GM12878 (cell line): ENCODE measurements around the gene ZNHIT1. TPM values are rescaled to one million over a fixed set of nuclear protein-coding genes. Genes with fewer than 3 reads are reported as not detected.

Source experiments
- ATAC-seq: fragments of 200-7000 bp; cut with Tn5 transposase; 3 replicates; pipeline ENCODE4 v1.9.1; 2020; ENCODE audit warnings: mild to moderate bottlenecking, moderate library complexity
- BruUV-seq: library from RNA; stranded (reverse); fragments of 400-500 nt; replicated peaks from 2 replicates; lab custom pipeline; 2021; lab: Mats Ljungman, UMichigan
- CTCF ChIA-PET: fragments of 300-600 bp; sonication (Branson Sonifier 250); formaldehyde crosslinking; extraction: SDS; loops from one replicate; lab custom pipeline; 2021; ENCODE audit warnings: inconsistent platforms; lab: Yijun Ruan, JAX
- POLR2A ChIA-PET: fragments of 350-600 bp; formaldehyde crosslinking; extraction: SDS; loops from one replicate; lab custom pipeline; 2021; ENCODE audit warnings: inconsistent platforms; lab: Charles Lee
- RAD21 ChIA-PET: fragments of 300-600 bp; sonication (Branson Sonifier 250); formaldehyde crosslinking; loops from one replicate; lab custom pipeline; 2023; ENCODE audit warnings: antibody characterized with exemption; ENCODE audit not compliant: unreplicated experiment; lab: Charles Lee
- SMC1A ChIA-PET: fragments of 300-600 bp; sonication (Branson Sonifier 250); formaldehyde crosslinking; loops from one replicate; lab custom pipeline; 2023; ENCODE audit not compliant: unreplicated experiment, uncharacterized antibody; lab: Charles Lee
- DNase-seq: peaks from one replicate; pipeline ENCODE4 v3.0.0-alpha.2; 2011; ENCODE audit warnings: low read depth, low spot score
- FAIRE-seq: peaks from 3 replicates; lab custom pipeline; 2011; peaks lifted over from hg19 to GRCh38; lab: Jason Lieb, UNC
- H2AFZ ChIP-seq: 2 replicates; pipeline ENCODE4 v1.6.0; 2011; ENCODE audit warnings: low read depth, low read length, control low read depth; ENCODE audit not compliant: control insufficient read depth
- H3K27ac ChIP-seq: 2 replicates; pipeline ENCODE4 v1.5.1; 2011; ENCODE audit warnings: control low read depth; ENCODE audit not compliant: control insufficient read depth, insufficient read depth
- H3K27me3 ChIP-seq, 2 experiments: replicated peaks in 1 of 2; 2 replicates each; pipeline versions ENCODE4 v1.6.0 to v1.6.1; 2011; ENCODE audit warnings: low read length in 1 of 2; ENCODE audit not compliant: control insufficient read depth in 2 of 2, insufficient read depth in 2 of 2
- H3K36me3 ChIP-seq, 2 experiments: 2 replicates each; pipeline ENCODE4 v1.5.1; 2011; ENCODE audit warnings: low read length in 1 of 2; ENCODE audit not compliant: control insufficient read depth in 2 of 2, insufficient read depth in 2 of 2
- H3K4me1 ChIP-seq: 2 replicates; pipeline ENCODE4 v1.6.1; 2011; ENCODE audit warnings: mild to moderate bottlenecking, low read length, moderate library complexity, mixed read lengths; ENCODE audit not compliant: control insufficient read depth, insufficient read depth
- H3K4me2 ChIP-seq: 2 replicates; pipeline ENCODE4 v1.6.0; 2011; ENCODE audit warnings: control low read depth; ENCODE audit not compliant: control insufficient read depth, insufficient read depth
- H3K4me3 ChIP-seq: fragments of 200-600 bp; sonication (generic); 2 replicates; pipeline ENCODE4 v1.5.1; 2016
- H3K79me2 ChIP-seq: 2 replicates; pipeline ENCODE4 v1.6.0; 2011; ENCODE audit warnings: low read length; ENCODE audit not compliant: control insufficient read depth, insufficient read depth
- H3K9ac ChIP-seq: 2 replicates; pipeline ENCODE4 v1.8.0; 2011; ENCODE audit warnings: low read length, control low read depth, mixed read lengths; ENCODE audit not compliant: control insufficient read depth, insufficient read depth
- H3K9me3 ChIP-seq: replicated peaks from 3 replicates; pipeline ENCODE4 v1.5.1; 2011; ENCODE audit warnings: mild to moderate bottlenecking, low read length; ENCODE audit not compliant: control insufficient read depth, insufficient read depth
- H4K20me1 ChIP-seq: 2 replicates; pipeline ENCODE4 v1.6.0; 2011; ENCODE audit not compliant: control insufficient read depth, insufficient read depth
- BCL11A ChIP-seq: IDR thresholded peaks from 2 replicates; pipeline ENCODE4 v1.6.1; 2011; ENCODE audit warnings: low read depth, low read length
- E4F1 ChIP-seq: fragments of 450-650 bp; IDR thresholded peaks from 2 replicates; pipeline ENCODE4 v1.6.1; 2018; ENCODE audit warnings: borderline replicate concordance, mild to moderate bottlenecking; ENCODE audit not compliant: partially characterized antibody
- HSF1 ChIP-seq: fragments of 150-350 bp; IDR thresholded peaks from 2 replicates; pipeline ENCODE4 v1.6.1; 2014; ENCODE audit warnings: mild to moderate bottlenecking, low read depth, low read length
- MAX ChIP-seq: IDR thresholded peaks from 2 replicates; pipeline ENCODE4 v1.6.1; 2012; ENCODE audit warnings: low read depth, low read length, improper control_type of control experiment
- NFXL1 ChIP-seq: fragments of 450-650 bp; IDR thresholded peaks from 2 replicates; pipeline ENCODE4 v1.6.1; 2017; ENCODE audit warnings: antibody characterized with exemption, mild to moderate bottlenecking, borderline replicate concordance
- POLR2AphosphoS2 ChIP-seq: IDR thresholded peaks from 2 replicates; pipeline ENCODE4 v1.6.1; 2011; ENCODE audit warnings: low read depth, mild to moderate bottlenecking, low read length, improper control_type of control experiment, moderate library complexity
- RCOR1 ChIP-seq: conservative IDR thresholded peaks from 2 replicates; pipeline ENCODE4 v1.6.1; 2012; ENCODE audit warnings: low read depth, low read length, improper control_type of control experiment
- SIX5 ChIP-seq: IDR thresholded peaks from 2 replicates; pipeline ENCODE4 v1.6.1; 2011; ENCODE audit warnings: mild to moderate bottlenecking, low read depth, low read length, moderate library complexity; ENCODE audit not compliant: severe bottlenecking
- SREBF2 ChIP-seq: IDR thresholded peaks from 2 replicates; pipeline ENCODE4 v1.6.1; 2012; ENCODE audit warnings: mild to moderate bottlenecking, low read length
- ZBED1 ChIP-seq: IDR thresholded peaks from 2 replicates; pipeline ENCODE4 v1.6.1; 2016; ENCODE audit warnings: borderline replicate concordance
- ZNF592 ChIP-seq: fragments of 450-650 bp; IDR thresholded peaks from 2 replicates; pipeline ENCODE4 v1.6.1; 2017; ENCODE audit warnings: mild to moderate bottlenecking, moderate library complexity
- WGBS: methylation state at CpG from one replicate; pipeline ENCODE4 v1.1.6; 2016; ENCODE audit warnings: low lambda C conversion rate; ENCODE audit not compliant: insufficient replicate concordance, insufficient coverage; ENCODE audit errors: missing lambda C conversion rate; 5-methylcytosine and 5-hydroxymethylcytosine counted together
- in situ Hi-C: fragments of 300-500 bp; cut with MboI; formaldehyde crosslinking; loops from 9 replicates; pipeline ENCODE4 v1.14.3; 2018; ENCODE audit warnings: mixed read lengths
- intact Hi-C: fragments of 100-400 bp; cut with micrococcal nuclease; formaldehyde crosslinking; loops from one replicate; pipeline ENCODE4 v1.14.2; 2022; ENCODE audit not compliant: unreplicated experiment
- polyA plus RNA-seq, 11 experiments: library from polyadenylated mRNA; depleted of rRNA in 4 of 11; unstranded in 6 of 11; stranded (reverse) in 5 of 11; fragments of >200 nt; fragmentation: Nextera tagmentation in 4 of 11; fragmentation: Illumina TruSeq in 1 of 11; extraction: Ambion mirVana in 4 of 11; extraction: Trizol in 1 of 11; gene quantifications; 1 replicate in 1 of 11; 2 replicates in 10 of 11; pipeline versions ENCODE4 v1.2.1 to v1.2.3, GENCODE V29; 2011 to 2016; ENCODE audit warnings: inconsistent platforms in 2 of 11, missing spikeins in 2 of 11, low read depth in 1 of 11
- total RNA-seq, 4 experiments: library from RNA; depleted of rRNA in 3 of 4; stranded (reverse); fragments of >200 nt in 3 of 4; fragmentation: Illumina TruSeq in 1 of 4; extraction: Trizol in 1 of 4; gene quantifications; 2 replicates each; pipeline versions ENCODE4 v1.2.1 to v1.2.3, GENCODE V29; 2013 to 2021
- TF ChIP-seq, protein P1 (sequence below): fragments of 450-650 bp; IDR thresholded peaks from 2 replicates; pipeline ENCODE4 v1.6.1; 2017; ENCODE audit warnings: antibody characterized with exemption, mild to moderate bottlenecking, moderate library complexity

Gene ZNHIT1
- total and polyA plus RNA-seq, 10 of the 15 experiments (the other 5 are each of a cell fraction or from before 2014, with no cell fraction given): 3.8 to 79.2 (median 44.5) TPM

GRCh38 chr7:101177644-101178043 lies 40.3 kb upstream of the ZNHIT1 start:
- ChIA-PET SMC1A (no interaction called here), RAD21 (no interaction called here), POLR2A (interaction anchor here (0.6 kb wide), 1 partner anchor 9 kb away, joined by 3 read pairs; no protein-coding TSS in a partner anchor), CTCF (interaction anchor here (2.5 kb wide), 1 partner anchor 33 kb away, joined by 10 read pairs; no protein-coding TSS in a partner anchor)
- no peak overlapping the region for H3K27ac ChIP-seq
- no TSS peak for BruUV-seq
- no peaks in the 10 kb centered on the region for H3K4me1 ChIP-seq
- DNase-seq (no peak), ATAC-seq (no peak), FAIRE-seq (no peak)
- H4K20me1 ChIP-seq: no peaks in the 10 kb centered on the region
- no peaks in the 10 kb centered on the region for H3K79me2 ChIP-seq
- H3K9ac ChIP-seq: no peak overlapping the region
- H3K4me3 ChIP-seq: no peak overlapping the region
- intact Hi-C loops: no loop called here
- no peak overlapping the region for H2AFZ ChIP-seq
- H3K4me2 ChIP-seq: no peak overlapping the region
- 44% methylated on average over 2 of the region's 2 CpGs for WGBS
- H3K27me3 ChIP-seq: peaks cover 13 to 17% of the 10 kb centered on the region in 2 experiments
- in situ Hi-C loops: no loop called here
- H3K9me3 ChIP-seq: no peaks in the 10 kb centered on the region; the same call in 2 of the 3 replicates
- H3K36me3 ChIP-seq: no peaks in the 10 kb centered on the region
- TF ChIP-seq HSF1: no peak
- TF ChIP-seq MAX: no peak
- no peak for TF ChIP-seq BCL11A
- TF ChIP-seq, protein P1, sequence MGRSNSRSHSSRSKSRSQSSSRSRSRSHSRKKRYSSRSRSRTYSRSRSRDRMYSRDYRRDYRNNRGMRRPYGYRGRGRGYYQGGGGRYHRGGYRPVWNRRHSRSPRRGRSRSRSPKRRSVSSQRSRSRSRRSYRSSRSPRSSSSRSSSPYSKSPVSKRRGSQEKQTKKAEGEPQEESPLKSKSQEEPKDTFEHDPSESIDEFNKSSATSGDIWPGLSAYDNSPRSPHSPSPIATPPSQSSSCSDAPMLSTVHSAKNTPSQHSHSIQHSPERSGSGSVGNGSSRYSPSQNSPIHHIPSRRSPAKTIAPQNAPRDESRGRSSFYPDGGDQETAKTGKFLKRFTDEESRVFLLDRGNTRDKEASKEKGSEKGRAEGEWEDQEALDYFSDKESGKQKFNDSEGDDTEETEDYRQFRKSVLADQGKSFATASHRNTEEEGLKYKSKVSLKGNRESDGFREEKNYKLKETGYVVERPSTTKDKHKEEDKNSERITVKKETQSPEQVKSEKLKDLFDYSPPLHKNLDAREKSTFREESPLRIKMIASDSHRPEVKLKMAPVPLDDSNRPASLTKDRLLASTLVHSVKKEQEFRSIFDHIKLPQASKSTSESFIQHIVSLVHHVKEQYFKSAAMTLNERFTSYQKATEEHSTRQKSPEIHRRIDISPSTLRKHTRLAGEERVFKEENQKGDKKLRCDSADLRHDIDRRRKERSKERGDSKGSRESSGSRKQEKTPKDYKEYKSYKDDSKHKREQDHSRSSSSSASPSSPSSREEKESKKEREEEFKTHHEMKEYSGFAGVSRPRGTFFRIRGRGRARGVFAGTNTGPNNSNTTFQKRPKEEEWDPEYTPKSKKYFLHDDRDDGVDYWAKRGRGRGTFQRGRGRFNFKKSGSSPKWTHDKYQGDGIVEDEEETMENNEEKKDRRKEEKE: no peak
- TF ChIP-seq ZBED1: no peak
- no peak for TF ChIP-seq RCOR1
- TF ChIP-seq ZNF592: no peak
- TF ChIP-seq SREBF2: no peak
- no peak for TF ChIP-seq E4F1
- TF ChIP-seq NFXL1: no peak
- no peak for TF ChIP-seq POLR2AphosphoS2
- no peak for TF ChIP-seq SIX5
